PFSK-1 (cell line): Measurements from ENCODE around the gene PTPN23.

Experiments
- FOXP2 ChIP-seq: optimal IDR thresholded peaks from 2 replicates; pipeline ENCODE3; 2011; ENCODE audit warnings: borderline replicate concordance, control low read depth, inconsistent platforms; ENCODE audit not compliant: insufficient read depth; ENCODE audit errors: extremely low read length, extremely low read depth
- POLR2AphosphoS5 ChIP-seq: IDR thresholded peaks from 2 replicates; pipeline ENCODE4 v1.6.1; 2012; ENCODE audit warnings: low read depth, mild to moderate bottlenecking, control low read depth, low read length, moderate library complexity
- SIN3A ChIP-seq: IDR thresholded peaks from 2 replicates; pipeline ENCODE4 v1.6.1; 2012; ENCODE audit warnings: mild to moderate bottlenecking, low read length, moderate library complexity, borderline replicate concordance; ENCODE audit not compliant: insufficient read depth
- TAF1 ChIP-seq: IDR thresholded peaks from 2 replicates; pipeline ENCODE4 v1.6.1; 2012; ENCODE audit warnings: low read length, control low read depth, borderline replicate concordance; ENCODE audit not compliant: insufficient read depth
- TF ChIP-seq, protein P1 (sequence below), 2 experiments: IDR thresholded peaks; 2 replicates each; pipeline versions ENCODE4 v1.6.1 to v1.8.0; 2011 to 2012; ENCODE audit warnings: low read depth in 2 of 2, low read length in 2 of 2, control low read depth in 1 of 2, inconsistent platforms in 1 of 2, mild to moderate bottlenecking in 1 of 2, moderate library complexity in 1 of 2; ENCODE audit not compliant: insufficient read depth in 1 of 2

Gene PTPN23

DNA sequence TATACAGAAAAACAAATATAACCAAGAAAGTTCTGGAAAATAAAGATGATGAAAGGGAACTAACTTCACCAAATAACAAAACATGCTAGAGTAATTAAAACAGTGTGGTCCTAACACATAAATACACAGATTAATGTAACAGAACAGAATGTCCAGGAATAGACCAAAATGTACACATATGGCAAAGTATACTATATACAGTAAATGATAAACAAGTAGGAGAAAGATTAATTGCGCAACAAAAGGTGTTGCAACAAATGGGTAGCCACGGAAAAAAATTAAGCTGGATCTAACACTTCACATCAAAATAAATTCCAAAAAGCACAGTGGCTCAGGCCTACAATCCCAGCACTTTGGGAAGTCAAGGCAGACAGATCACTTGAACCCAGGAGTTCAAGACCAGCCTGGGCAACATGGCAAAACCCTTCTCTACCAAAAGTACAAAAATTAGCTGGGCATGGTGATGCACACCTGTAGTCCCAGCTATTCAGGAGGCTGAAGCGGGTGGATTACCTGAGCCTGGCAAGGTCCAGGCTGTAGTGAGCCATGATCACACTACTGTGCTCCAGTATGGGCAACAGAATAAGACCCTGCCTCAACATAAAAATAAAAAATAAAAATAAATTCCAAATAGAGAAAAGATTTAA, 75.1 kb downstream of the PTPN23 start:
- TF ChIP-seq POLR2AphosphoS5, result no peak
- TF ChIP-seq, protein P1, sequence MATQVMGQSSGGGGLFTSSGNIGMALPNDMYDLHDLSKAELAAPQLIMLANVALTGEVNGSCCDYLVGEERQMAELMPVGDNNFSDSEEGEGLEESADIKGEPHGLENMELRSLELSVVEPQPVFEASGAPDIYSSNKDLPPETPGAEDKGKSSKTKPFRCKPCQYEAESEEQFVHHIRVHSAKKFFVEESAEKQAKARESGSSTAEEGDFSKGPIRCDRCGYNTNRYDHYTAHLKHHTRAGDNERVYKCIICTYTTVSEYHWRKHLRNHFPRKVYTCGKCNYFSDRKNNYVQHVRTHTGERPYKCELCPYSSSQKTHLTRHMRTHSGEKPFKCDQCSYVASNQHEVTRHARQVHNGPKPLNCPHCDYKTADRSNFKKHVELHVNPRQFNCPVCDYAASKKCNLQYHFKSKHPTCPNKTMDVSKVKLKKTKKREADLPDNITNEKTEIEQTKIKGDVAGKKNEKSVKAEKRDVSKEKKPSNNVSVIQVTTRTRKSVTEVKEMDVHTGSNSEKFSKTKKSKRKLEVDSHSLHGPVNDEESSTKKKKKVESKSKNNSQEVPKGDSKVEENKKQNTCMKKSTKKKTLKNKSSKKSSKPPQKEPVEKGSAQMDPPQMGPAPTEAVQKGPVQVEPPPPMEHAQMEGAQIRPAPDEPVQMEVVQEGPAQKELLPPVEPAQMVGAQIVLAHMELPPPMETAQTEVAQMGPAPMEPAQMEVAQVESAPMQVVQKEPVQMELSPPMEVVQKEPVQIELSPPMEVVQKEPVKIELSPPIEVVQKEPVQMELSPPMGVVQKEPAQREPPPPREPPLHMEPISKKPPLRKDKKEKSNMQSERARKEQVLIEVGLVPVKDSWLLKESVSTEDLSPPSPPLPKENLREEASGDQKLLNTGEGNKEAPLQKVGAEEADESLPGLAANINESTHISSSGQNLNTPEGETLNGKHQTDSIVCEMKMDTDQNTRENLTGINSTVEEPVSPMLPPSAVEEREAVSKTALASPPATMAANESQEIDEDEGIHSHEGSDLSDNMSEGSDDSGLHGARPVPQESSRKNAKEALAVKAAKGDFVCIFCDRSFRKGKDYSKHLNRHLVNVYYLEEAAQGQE (IDR thresholded peaks at IDR 0.05; ENCODE audit: insufficient read depth in 1 of 2, low read depth in 2 of 2, low read length in 2 of 2), result no peak
- no peak for TF ChIP-seq SIN3A
- TF ChIP-seq TAF1, result no peak
- no peak for TF ChIP-seq FOXP2

DNA sequence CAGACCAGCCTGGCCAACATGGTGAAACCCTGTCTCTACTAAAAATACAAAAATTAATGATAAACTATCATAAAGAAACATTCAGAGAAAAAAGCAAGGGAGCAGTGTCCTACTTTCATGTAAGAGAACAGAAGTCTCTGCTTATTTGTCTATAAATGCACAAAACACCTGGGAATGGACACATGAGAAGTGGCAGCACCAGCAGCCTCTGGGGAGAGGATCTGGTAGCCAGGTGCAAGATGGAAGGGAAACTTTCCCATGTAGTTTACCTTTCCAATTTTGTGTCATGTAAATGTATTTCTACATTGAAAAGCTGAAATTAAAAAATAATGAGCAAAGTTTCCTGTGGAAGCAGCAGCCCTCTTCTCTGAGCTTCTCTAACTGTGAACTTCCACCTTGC, 76.2 kb downstream of the PTPN23 start:
- TF ChIP-seq SIN3A (no peak), FOXP2 (no peak), POLR2AphosphoS5 (no peak), TAF1 (no peak)
- TF ChIP-seq, protein P1 (IDR thresholded peaks at IDR 0.05; ENCODE audit: insufficient read depth in 1 of 2, low read depth in 2 of 2, low read length in 2 of 2), result no peak
